KMS-11 (cell line): ENCODE data around the gene PERP.
"Not testable (repeated sequence)": the region's sequence is repeated elsewhere in the genome, so short reads cannot be mapped to it uniquely, and the experiment has no call there.

Experiments used
- H2AFZ ChIP-seq: fragments of 200-600 bp; sonication (generic); 2 replicates; pipeline ENCODE4 v1.6.1; 2016; ENCODE audit warnings: antibody characterized with exemption, mixed run types, low read depth
- H3K27ac ChIP-seq: fragments of 200-600 bp; sonication (generic); 2 replicates; pipeline ENCODE4 v1.6.1; 2016; ENCODE audit warnings: mild to moderate bottlenecking, mixed run types
- H3K27me3 ChIP-seq: fragments of 200-600 bp; sonication (generic); 2 replicates; pipeline ENCODE4 v1.6.1; 2017; ENCODE audit warnings: mild to moderate bottlenecking, low read depth, mixed run types, moderate library complexity; ENCODE audit not compliant: insufficient read depth
- H3K36me3 ChIP-seq: fragments of 200-600 bp; sonication (generic); 2 replicates; pipeline ENCODE4 v1.6.1; 2017; ENCODE audit warnings: mild to moderate bottlenecking, mixed run types; ENCODE audit not compliant: insufficient read depth
- H3K4me1 ChIP-seq: fragments of 200-600 bp; sonication (generic); 2 replicates; pipeline ENCODE4 v1.6.1; 2016; ENCODE audit warnings: mild to moderate bottlenecking, low read depth, mixed run types; ENCODE audit not compliant: poor library complexity, severe bottlenecking
- H3K4me2 ChIP-seq: fragments of 200-600 bp; sonication (generic); 2 replicates; pipeline ENCODE4 v1.7.0; 2016; ENCODE audit warnings: mild to moderate bottlenecking, mixed run types
- H3K4me3 ChIP-seq: fragments of 200-600 bp; sonication (generic); IDR thresholded peaks from 2 replicates; pipeline ENCODE4 v1.6.1; 2017; ENCODE audit warnings: low read depth, low read length, mixed read lengths; ENCODE audit not compliant: insufficient read depth
- H3K79me2 ChIP-seq: fragments of 200-600 bp; sonication (generic); 2 replicates; pipeline ENCODE4 v1.6.1; 2016; ENCODE audit warnings: low read depth, mixed run types; ENCODE audit not compliant: insufficient read depth
- H3K9ac ChIP-seq: fragments of 200-600 bp; sonication (generic); 2 replicates; pipeline ENCODE4 v1.6.1; 2016; ENCODE audit warnings: mild to moderate bottlenecking, mixed run types
- H4K20me1 ChIP-seq: fragments of 200-600 bp; sonication (generic); 2 replicates; pipeline ENCODE4 v1.6.1; 2016; ENCODE audit warnings: mild to moderate bottlenecking, mixed run types; ENCODE audit not compliant: insufficient read depth
- CTCF ChIP-seq: fragments of 200-600 bp; sonication (generic); conservative IDR thresholded peaks from 2 replicates; pipeline ENCODE4 v1.6.1; 2017; ENCODE audit warnings: low read depth, mild to moderate bottlenecking, antibody characterized with exemption, low read length, moderate library complexity, mixed read lengths

Gene PERP

GRCh38 chr6:138142806-138143205, 35.6 kb upstream of the PERP start:
- Histone ChIP-seq H3K27ac (no peak overlapping the region), H3K36me3 (no peaks in the 10 kb centered on the region), H3K4me1 (peaks cover 13% of the 10 kb centered on the region), H3K27me3 (no peaks in the 10 kb centered on the region), H3K4me3 (no peak overlapping the region), H3K9ac (no peak overlapping the region), H3K4me2 (no peak overlapping the region), H2AFZ (no peak overlapping the region), H4K20me1 (no peaks in the 10 kb centered on the region), H3K79me2 (no peaks in the 10 kb centered on the region)
- TF ChIP-seq CTCF, result no peak

- no peak overlapping the region for H3K4me3 ChIP-seq
- H3K27ac ChIP-seq, result no peak overlapping the region
- no peaks in the 10 kb centered on the region for H3K79me2 ChIP-seq
- no peak for TF ChIP-seq CTCF
- H4K20me1 ChIP-seq, result no peaks in the 10 kb centered on the region
- no peaks in the 10 kb centered on the region for H3K4me1 ChIP-seq
- H3K36me3 ChIP-seq, result no peaks in the 10 kb centered on the region
- H2AFZ ChIP-seq, result no peak overlapping the region
- no peaks in the 10 kb centered on the region for H3K27me3 ChIP-seq
- H3K9ac ChIP-seq, result no peak overlapping the region
- H3K4me2 ChIP-seq, result no peak overlapping the region
These were observed 22.0 kb upstream of the PERP start for GRCh38 chr6:138129190-138129589.

- Histone ChIP-seq H3K4me3 (no peak overlapping the region), H3K27ac (no peak overlapping the region), H3K4me2 (no peak overlapping the region), H2AFZ (no peak overlapping the region), H4K20me1 (no peaks in the 10 kb centered on the region), H3K79me2 (no peaks in the 10 kb centered on the region), H3K4me1 (no peaks in the 10 kb centered on the region), H3K9ac (no peak overlapping the region), H3K36me3 (no peaks in the 10 kb centered on the region), H3K27me3 (no peaks in the 10 kb centered on the region)
- TF ChIP-seq CTCF, result no peak
These were observed 20.9 kb upstream of the PERP start for GRCh38 chr6:138128096-138128495.

- Histone ChIP-seq H2AFZ (no peak overlapping the region), H3K4me3 (no peak overlapping the region), H3K27me3 (no peaks in the 10 kb centered on the region), H4K20me1 (no peaks in the 10 kb centered on the region), H3K27ac (no peak overlapping the region), H3K79me2 (no peaks in the 10 kb centered on the region), H3K4me1 (no peaks in the 10 kb centered on the region), H3K36me3 (no peaks in the 10 kb centered on the region), H3K4me2 (no peak overlapping the region), H3K9ac (no peak overlapping the region)
- no peak for TF ChIP-seq CTCF
These were observed 16.9 kb upstream of the PERP start for GRCh38 chr6:138124096-138124495.

GRCh38 chr6:138119976-138120375, 12.8 kb upstream of the PERP start:
- Histone ChIP-seq H2AFZ (no peak overlapping the region), H3K36me3 (no peaks in the 10 kb centered on the region), H3K4me3 (no peak overlapping the region), H4K20me1 (no peaks in the 10 kb centered on the region), H3K27me3 (no peaks in the 10 kb centered on the region), H3K27ac (no peak overlapping the region), H3K79me2 (no peaks in the 10 kb centered on the region), H3K4me1 (peaks cover 5% of the 10 kb centered on the region), H3K9ac (no peak overlapping the region), H3K4me2 (no peak overlapping the region)
- no peak for TF ChIP-seq CTCF

- not testable (repeated sequence) for H3K79me2 ChIP-seq, H3K27me3 ChIP-seq, H3K36me3 ChIP-seq, H4K20me1 ChIP-seq, H2AFZ ChIP-seq, H3K4me2 ChIP-seq, H3K4me3 ChIP-seq, H3K4me1 ChIP-seq, H3K27ac ChIP-seq, H3K9ac ChIP-seq
These were observed 12.0 kb upstream of the PERP start for GRCh38 chr6:138119229-138119628.
